ENCODE measurements around the gene DENND1A.

GRCh38 chr9:123389070-123389469 is 540.9 kb downstream of the DENND1A start:
- no peak for TF ChIP-seq CTCF (conservative IDR thresholded peaks at IDR 0.05; ENCODE audit: low read depth, low read length)
- no peak for TF ChIP-seq EZH2phosphoT487 (IDR thresholded peaks at IDR 0.05; ENCODE audit: borderline replicate concordance, low read length)
- no peak for TF ChIP-seq EZH2 (IDR thresholded peaks at IDR 0.05; ENCODE audit: low read length, unreplicated experiment)

All from PC-3 (cell line).